GM19043 (cell line): ENCODE data around the gene SPTBN1.

Experiments used
- ATAC-seq: cut with Tn5 transposase; IDR thresholded peaks from one replicate; pipeline ENCODE4 v1.9.1; 2021; ENCODE audit warnings: low read depth; ENCODE audit not compliant: unreplicated experiment

Gene SPTBN1

GRCh38 chr2:54568876-54569321, 112.8 kb downstream of the SPTBN1 start:
- ATAC-seq: peak; percentile 35

- no peak for ATAC-seq
Observed at GRCh38 chr2:54569745-54570301, 113.7 kb downstream of the SPTBN1 start.

- ATAC-seq: no peak
Observed at GRCh38 chr2:54570321-54570855, 114.3 kb downstream of the SPTBN1 start.

- peak; percentile 47 for ATAC-seq
Observed at GRCh38 chr2:54570925-54571694, 115.0 kb downstream of the SPTBN1 start.

GRCh38 chr2:54572262-54572635, 116.1 kb downstream of the SPTBN1 start:
- no peak for ATAC-seq

- ATAC-seq: no peak
Observed at GRCh38 chr2:54572636-54573536, 116.8 kb downstream of the SPTBN1 start.

- ATAC-seq: no peak
Observed at GRCh38 chr2:54573537-54573919, 117.4 kb downstream of the SPTBN1 start.

GRCh38 chr2:54574107-54574859, 118.2 kb downstream of the SPTBN1 start:
- ATAC-seq: peak; percentile 40

- no peak for ATAC-seq
Observed at GRCh38 chr2:54574860-54575247, 118.7 kb downstream of the SPTBN1 start.

GRCh38 chr2:54575379-54575888, 119.3 kb downstream of the SPTBN1 start:
- ATAC-seq: no peak

GRCh38 chr2:54577035-54577434, 120.9 kb downstream of the SPTBN1 start:
- no peak for ATAC-seq

- no peak for ATAC-seq
Observed at GRCh38 chr2:54577944-54578647, 122.0 kb downstream of the SPTBN1 start.

- no peak for ATAC-seq
Observed at GRCh38 chr2:54578648-54579045, 122.5 kb downstream of the SPTBN1 start.

GRCh38 chr2:54579061-54579681, 123.0 kb downstream of the SPTBN1 start:
- no peak for ATAC-seq

GRCh38 chr2:54579682-54580620, 123.8 kb downstream of the SPTBN1 start:
- ATAC-seq: peak; percentile 78

GRCh38 chr2:54581326-54582039, 125.4 kb downstream of the SPTBN1 start:
- ATAC-seq: peak; percentile 30

GRCh38 chr2:54582987-54583386, 126.9 kb downstream of the SPTBN1 start:
- no peak for ATAC-seq
